HG03442 (cell line): ENCODE data around the gene IFNLR1.

Experiments
- ATAC-seq: cut with Tn5 transposase; IDR thresholded peaks from one replicate; pipeline ENCODE4 v1.9.1; 2021; ENCODE audit warnings: mild to moderate bottlenecking, moderate library complexity; ENCODE audit not compliant: unreplicated experiment

Gene IFNLR1

GRCh38 chr1:24206083-24206464 lies 19.0 kb upstream of the IFNLR1 start:
- ATAC-seq, result no peak

GRCh38 chr1:24205345-24206082 lies 18.4 kb upstream of the IFNLR1 start:
- no peak for ATAC-seq

- no peak for ATAC-seq
Observed at GRCh38 chr1:24204116-24204515, 17.0 kb upstream of the IFNLR1 start.

- ATAC-seq, result peak; percentile 66
Observed at GRCh38 chr1:24203404-24203803, 16.3 kb upstream of the IFNLR1 start.

GRCh38 chr1:24202987-24203386 lies 15.9 kb upstream of the IFNLR1 start:
- ATAC-seq, result no peak

GRCh38 chr1:24202556-24202955 lies 15.5 kb upstream of the IFNLR1 start:
- no peak for ATAC-seq

- ATAC-seq, result no peak
Observed at GRCh38 chr1:24201941-24202440, 14.9 kb upstream of the IFNLR1 start.

GRCh38 chr1:24199291-24199900 lies 12.3 kb upstream of the IFNLR1 start:
- no peak for ATAC-seq

- ATAC-seq, result no peak
Observed at GRCh38 chr1:24198766-24199165, 11.7 kb upstream of the IFNLR1 start.

- no peak for ATAC-seq
Observed at GRCh38 chr1:24195874-24196273, 8.8 kb upstream of the IFNLR1 start.

- ATAC-seq, result no peak
Observed at GRCh38 chr1:24195136-24195535, 8.0 kb upstream of the IFNLR1 start.

- no peak for ATAC-seq
Observed at GRCh38 chr1:24193046-24193445, 6.0 kb upstream of the IFNLR1 start.

- no peak for ATAC-seq
Observed at GRCh38 chr1:24191860-24192259, 4.8 kb upstream of the IFNLR1 start.

- no peak for ATAC-seq
Observed at GRCh38 chr1:24190983-24191461, 3.9 kb upstream of the IFNLR1 start.

GRCh38 chr1:24189528-24189927 lies 2.4 kb upstream of the IFNLR1 start:
- ATAC-seq, result no peak

- ATAC-seq, result no peak
Observed at GRCh38 chr1:24186711-24186992, 437 bp downstream of the IFNLR1 start.

GRCh38 chr1:24186031-24186710 lies 918 bp downstream of the IFNLR1 start:
- ATAC-seq, result no peak

GRCh38 chr1:24185076-24185475 lies 2.0 kb downstream of the IFNLR1 start:
- ATAC-seq, result no peak

- no peak for ATAC-seq
Observed at GRCh38 chr1:24182061-24182460, 5.0 kb downstream of the IFNLR1 start.

GRCh38 chr1:24181619-24182018 lies 5.5 kb downstream of the IFNLR1 start:
- no peak for ATAC-seq

GRCh38 chr1:24180676-24181075 lies 6.4 kb downstream of the IFNLR1 start:
- ATAC-seq, result no peak

GRCh38 chr1:24179251-24179840 lies 7.7 kb downstream of the IFNLR1 start:
- no peak for ATAC-seq
